ENCODE results near the gene SGTA.

GRCh38 chr19:2767688-2768087, 15.4 kb downstream of the SGTA start:
- TF ChIP-seq CTCF (IDR thresholded peaks at IDR 0.05) (no peak), POLR2A (IDR thresholded peaks at IDR 0.05) (no peak)
